Natural killer cell (primary cell): ENCODE data around the gene AARS2. TPM values are rescaled to one million over a fixed set of nuclear protein-coding genes. Genes with fewer than 3 reads are reported as not detected.

Source experiments
- ATAC-seq, 3 donors: fragments of 150-1000 bp in 2 of 3; fragments of 200-7000 bp in 1 of 3; cut with Tn5 transposase; 1 replicate in 1 of 3; 2 replicates in 2 of 3; pipeline ENCODE4 v1.10.0; 2021; ENCODE audit warnings: mild to moderate bottlenecking in 2 of 3, moderate library complexity in 2 of 3
- DNase-seq, 2 donors: peaks; one replicate each; pipeline versions ENCODE4 v3.0.0 to v3.0.0-alpha.2; 2013 to 2021; ENCODE audit warnings: mixed read lengths in 1 of 2
- H3K27ac ChIP-seq: one replicate; pipeline ENCODE4 v1.5.1; 2013; ENCODE audit warnings: mild to moderate bottlenecking, low read length
- H3K27me3 ChIP-seq: one replicate; pipeline ENCODE4 v1.6.1; 2013; ENCODE audit warnings: low read length; ENCODE audit not compliant: control insufficient read depth, insufficient read depth
- H3K36me3 ChIP-seq: one replicate; pipeline ENCODE4 v1.6.1; 2013; ENCODE audit warnings: low read length; ENCODE audit not compliant: control insufficient read depth, insufficient read depth
- H3K4me1 ChIP-seq: one replicate; pipeline ENCODE4 v1.6.1; 2013; ENCODE audit warnings: low read length; ENCODE audit not compliant: control insufficient read depth, insufficient read depth
- H3K4me3 ChIP-seq: one replicate; pipeline ENCODE4 v1.5.1; 2013; ENCODE audit warnings: low read length
- H3K9me3 ChIP-seq: one replicate; pipeline ENCODE4 v1.6.1; 2013; ENCODE audit warnings: low read length; ENCODE audit not compliant: control insufficient read depth, insufficient read depth
- H3K27ac Mint-ChIP-seq, 2 donors: one replicate each; pipeline ENCODE4 v1.8.0; 2022; ENCODE audit warnings: mild to moderate bottlenecking in 2 of 2, mixed read lengths in 2 of 2, moderate library complexity in 1 of 2
- H3K27me3 Mint-ChIP-seq, 2 donors: one replicate each; pipeline ENCODE4 v1.8.0; 2022; ENCODE audit warnings: low read depth in 2 of 2, mixed read lengths in 2 of 2
- H3K36me3 Mint-ChIP-seq: one replicate; pipeline ENCODE4 v1.8.0; 2022; ENCODE audit warnings: mixed read lengths
- H3K4me1 Mint-ChIP-seq, 2 donors: one replicate each; pipeline ENCODE4 v1.8.0; 2022; ENCODE audit warnings: mixed read lengths in 2 of 2
- H3K4me3 Mint-ChIP-seq: one replicate; pipeline ENCODE4 v1.8.0; 2022; ENCODE audit warnings: mild to moderate bottlenecking, moderate library complexity, mixed read lengths
- H3K9me3 Mint-ChIP-seq, 2 donors: one replicate each; pipeline ENCODE4 v1.8.0; 2022; ENCODE audit warnings: mixed read lengths in 2 of 2
- WGBS: methylation state at CpG from one replicate; pipeline ENCODE4 v1.1.7; 2013; ENCODE audit warnings: missing lambda C conversion rate; ENCODE audit not compliant: insufficient coverage; 5-methylcytosine and 5-hydroxymethylcytosine counted together
- intact Hi-C: fragments of 100-400 bp; cut with micrococcal nuclease; formaldehyde crosslinking; loops from one replicate; pipeline ENCODE4 v1.14.2; 2022
- total RNA-seq, 4 donors: library from RNA; stranded (reverse); fragments of 120-200 nt in 1 of 4; gene quantifications; one replicate each; pipeline versions ENCODE4 v1.2.3 to v1.2.4, GENCODE V29; 2013 to 2022
- TF ChIP-seq, protein P1 (sequence below): fragments of 200-600 bp; IDR thresholded peaks from one replicate; pipeline ENCODE4 v1.8.0; 2022; ENCODE audit warnings: antibody characterized with exemption

Gene AARS2
- total RNA-seq, 3 donors from 2014 or later (not counting 1 experiment from before 2014, with no cell fraction given): 14.1 to 17.2 (median 14.2) TPM

DNA sequence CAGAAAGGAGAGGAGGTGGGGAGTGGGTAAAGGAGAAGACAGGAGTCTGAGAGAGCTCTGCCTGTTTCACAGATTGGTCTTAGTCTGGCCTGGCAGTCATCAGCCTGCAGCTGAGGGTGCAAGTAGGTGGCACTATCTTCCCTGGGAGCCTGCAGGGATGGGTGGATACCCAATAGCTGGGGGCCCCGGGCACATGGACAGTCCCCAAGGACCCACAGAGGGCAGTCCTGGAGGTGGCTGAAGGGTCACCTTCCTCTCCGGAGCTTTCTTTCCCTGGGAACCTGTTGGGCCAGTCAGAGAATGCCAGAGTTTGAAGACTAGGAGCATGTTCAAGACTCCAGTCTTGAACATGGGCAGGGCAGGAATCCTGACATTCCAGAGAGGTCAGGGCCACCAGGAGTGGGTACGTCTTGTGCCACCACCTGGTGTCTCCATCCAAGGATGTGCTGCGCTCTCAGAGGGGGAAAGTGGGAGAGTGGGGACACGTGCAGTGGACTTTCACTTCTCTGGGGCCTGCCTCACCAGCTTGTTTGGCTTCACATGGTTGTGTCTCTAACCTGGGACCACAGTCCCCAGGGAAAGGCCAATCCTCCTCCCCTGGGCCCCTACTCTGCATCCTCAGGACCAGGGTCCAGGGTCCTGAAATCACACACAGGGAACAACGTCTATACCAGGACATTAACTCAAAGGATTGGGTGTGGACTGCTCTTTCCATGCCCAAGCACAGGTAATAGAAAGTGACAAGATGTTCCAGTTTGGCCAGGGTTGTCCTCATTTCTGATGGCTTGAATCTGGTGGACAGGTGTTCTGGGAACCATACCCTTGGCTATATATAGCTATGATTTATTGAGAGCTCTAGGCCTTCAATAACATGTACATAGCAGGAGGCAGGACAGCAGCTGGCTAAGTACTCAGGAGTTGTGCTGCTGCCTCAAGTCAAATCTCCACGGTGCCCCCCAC, 18.0 kb downstream of the AARS2 start:
- H3K36me3 ChIP-seq: peaks cover 2% of the 10 kb centered on the region
- H3K9me3 ChIP-seq: no peaks in the 10 kb centered on the region
- no peak overlapping the region for H3K27ac ChIP-seq
- intact Hi-C loops: no loop called here
- H3K9me3 Mint-ChIP-seq: no peaks in the 10 kb centered on the region
- no peak overlapping the region for H3K4me3 ChIP-seq
- H3K27me3 ChIP-seq: peaks cover 41% of the 10 kb centered on the region
- H3K27ac Mint-ChIP-seq: no peak overlapping the region
- H3K4me3 Mint-ChIP-seq: no peak overlapping the region
- no peak for DNase-seq
- H3K36me3 Mint-ChIP-seq: no peaks in the 10 kb centered on the region
- peaks cover 0 to 12% of the 10 kb centered on the region in 2 donors for H3K4me1 Mint-ChIP-seq
- H3K4me1 ChIP-seq: peaks cover 14% of the 10 kb centered on the region
- TF ChIP-seq, protein P1, sequence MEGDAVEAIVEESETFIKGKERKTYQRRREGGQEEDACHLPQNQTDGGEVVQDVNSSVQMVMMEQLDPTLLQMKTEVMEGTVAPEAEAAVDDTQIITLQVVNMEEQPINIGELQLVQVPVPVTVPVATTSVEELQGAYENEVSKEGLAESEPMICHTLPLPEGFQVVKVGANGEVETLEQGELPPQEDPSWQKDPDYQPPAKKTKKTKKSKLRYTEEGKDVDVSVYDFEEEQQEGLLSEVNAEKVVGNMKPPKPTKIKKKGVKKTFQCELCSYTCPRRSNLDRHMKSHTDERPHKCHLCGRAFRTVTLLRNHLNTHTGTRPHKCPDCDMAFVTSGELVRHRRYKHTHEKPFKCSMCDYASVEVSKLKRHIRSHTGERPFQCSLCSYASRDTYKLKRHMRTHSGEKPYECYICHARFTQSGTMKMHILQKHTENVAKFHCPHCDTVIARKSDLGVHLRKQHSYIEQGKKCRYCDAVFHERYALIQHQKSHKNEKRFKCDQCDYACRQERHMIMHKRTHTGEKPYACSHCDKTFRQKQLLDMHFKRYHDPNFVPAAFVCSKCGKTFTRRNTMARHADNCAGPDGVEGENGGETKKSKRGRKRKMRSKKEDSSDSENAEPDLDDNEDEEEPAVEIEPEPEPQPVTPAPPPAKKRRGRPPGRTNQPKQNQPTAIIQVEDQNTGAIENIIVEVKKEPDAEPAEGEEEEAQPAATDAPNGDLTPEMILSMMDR: no peak
- WGBS: 87% methylated on average over 7 of the region's 7 CpGs
- peaks cover 36 to 54% of the 10 kb centered on the region in 2 donors for H3K27me3 Mint-ChIP-seq
- ATAC-seq: no peak

DNA sequence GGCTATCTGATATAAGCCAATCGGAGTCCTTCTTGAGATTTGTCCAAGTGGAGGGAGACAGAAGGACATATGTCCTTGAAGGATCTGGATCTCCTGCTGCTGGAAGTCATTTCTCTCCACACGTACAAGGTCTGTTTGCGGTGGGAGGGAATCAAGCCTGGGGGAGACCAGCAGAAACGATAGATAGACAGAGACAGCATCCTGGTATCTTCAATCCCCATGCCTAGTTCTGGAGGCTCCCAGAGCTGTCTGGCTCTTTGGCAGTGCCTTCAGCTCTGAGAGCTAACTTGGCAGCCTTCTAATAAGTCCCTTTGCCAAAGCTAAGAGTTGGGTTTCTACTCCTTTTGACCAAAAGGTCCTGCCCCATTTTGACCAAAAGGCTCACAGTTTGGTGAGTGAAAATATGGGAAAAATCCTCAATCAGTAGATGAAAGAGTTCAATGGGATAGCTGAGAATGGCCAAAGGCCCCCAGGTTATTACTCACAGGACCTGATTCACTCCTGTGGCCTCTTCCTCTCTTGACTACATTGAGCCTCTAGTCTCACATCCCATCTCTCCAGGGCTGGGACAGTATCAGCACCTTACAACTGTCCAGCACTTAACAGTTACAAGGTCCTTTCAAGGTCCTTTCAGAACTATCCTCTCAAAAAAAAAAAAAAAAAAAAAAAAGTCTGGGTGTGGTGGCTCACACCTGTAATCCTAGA, 20.3 kb downstream of the AARS2 start:
- Mint-ChIP-seq H3K4me3 (no peak overlapping the region), H3K36me3 (no peaks in the 10 kb centered on the region), H3K4me1 (peaks cover 0 to 5% of the 10 kb centered on the region in 2 donors), H3K27ac (no peak overlapping the region), H3K9me3 (no peaks in the 10 kb centered on the region), H3K27me3 (peaks cover 53 to 57% of the 10 kb centered on the region in 2 donors)
- peaks cover 11% of the 10 kb centered on the region for H3K4me1 ChIP-seq
- peaks cover 42% of the 10 kb centered on the region for H3K27me3 ChIP-seq
- H3K4me3 ChIP-seq: no peak overlapping the region
- WGBS: 85% methylated on average over 4 of the region's 4 CpGs
- DNase-seq: no peak
- H3K36me3 ChIP-seq: no peaks in the 10 kb centered on the region
- TF ChIP-seq, protein P1: no peak
- intact Hi-C loops: no loop called here
- H3K9me3 ChIP-seq: no peaks in the 10 kb centered on the region
- H3K27ac ChIP-seq: no peak overlapping the region
- no peak for ATAC-seq

DNA sequence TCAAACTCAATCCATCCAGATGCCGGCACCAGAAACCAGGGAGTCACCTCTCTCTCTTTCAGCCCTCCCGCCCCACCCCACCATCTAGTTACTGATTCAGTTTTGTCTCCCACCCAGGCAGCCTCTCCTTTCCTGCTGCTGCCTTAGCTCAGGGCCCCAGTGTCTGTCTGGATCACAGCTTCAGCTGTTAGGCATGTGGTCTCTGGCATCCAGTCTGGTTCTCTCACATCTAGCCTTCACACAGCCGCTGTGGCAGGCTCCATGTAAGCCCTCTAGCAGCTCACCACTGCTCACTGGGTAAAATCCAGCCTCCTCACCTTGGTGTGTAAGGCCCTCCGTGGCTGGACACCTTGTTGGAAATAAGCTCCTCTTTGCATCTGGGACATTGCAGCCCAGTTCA, 21.3 kb downstream of the AARS2 start:
- Mint-ChIP-seq H3K27ac (no peak overlapping the region), H3K4me1 (peaks cover 0 to 5% of the 10 kb centered on the region in 2 donors), H3K9me3 (no peaks in the 10 kb centered on the region), H3K36me3 (no peaks in the 10 kb centered on the region), H3K27me3 (peaks cover 61 to 62% of the 10 kb centered on the region in 2 donors), H3K4me3 (no peak overlapping the region)
- TF ChIP-seq, protein P1: no peak
- Histone ChIP-seq H3K36me3 (no peaks in the 10 kb centered on the region), H3K9me3 (no peaks in the 10 kb centered on the region), H3K27me3 (peaks cover 36% of the 10 kb centered on the region), H3K4me1 (peaks cover 4% of the 10 kb centered on the region), H3K27ac (no peak overlapping the region), H3K4me3 (no peak overlapping the region)
- no peak for DNase-seq
- WGBS: 77% methylated on average over 4 of the region's 4 CpGs
- intact Hi-C loops: no loop called here
- ATAC-seq: no peak
